Neural cell (in vitro differentiated cells): ENCODE data around the gene KCNJ6.

Experiments used
- CTCF ChIP-seq: fragments of 450-650 bp; IDR thresholded peaks from 2 replicates; pipeline ENCODE4 v1.5.1; 2014; ENCODE audit warnings: antibody characterized with exemption, mild to moderate bottlenecking, moderate library complexity; ENCODE audit not compliant: poor library complexity, severe bottlenecking
- EP300 ChIP-seq: fragments of 450-650 bp; conservative IDR thresholded peaks from 2 replicates; pipeline ENCODE4 v1.6.1; 2014; ENCODE audit warnings: antibody characterized with exemption, mild to moderate bottlenecking, moderate library complexity; ENCODE audit not compliant: poor library complexity, severe bottlenecking
- EZH2 ChIP-seq: fragments of 200-600, 300-800 bp; shearing (Covaris generic), sonication (generic); IDR thresholded peaks from 2 replicates; pipeline ENCODE4 v1.6.1; 2014; ENCODE audit warnings: antibody characterized with exemption, low read length, borderline replicate concordance, mild to moderate bottlenecking; ENCODE audit not compliant: insufficient read depth, poor library complexity, severe bottlenecking
- POLR2AphosphoS5 ChIP-seq: IDR thresholded peaks from 2 replicates; pipeline ENCODE4 v1.6.1; 2012
- SMC3 ChIP-seq: fragments of 450-650 bp; conservative IDR thresholded peaks from 2 replicates; pipeline ENCODE4 v1.6.1; 2014; ENCODE audit warnings: antibody characterized with exemption, mild to moderate bottlenecking, moderate library complexity; ENCODE audit not compliant: poor library complexity
- TAF1 ChIP-seq: IDR thresholded peaks from 2 replicates; pipeline ENCODE4 v1.6.1; 2012; ENCODE audit warnings: low read depth

- TF ChIP-seq CTCF (no peak), SMC3 (no peak), TAF1 (no peak), EZH2 (no peak), EP300 (no peak), POLR2AphosphoS5 (no peak)
These were observed 164.8 kb downstream of the KCNJ6 start for GRCh38 chr21:37751268-37751975.
